Fibroblast of gingiva (primary cell): Measurements from ENCODE around the gene ATP5F1B.
A peak's percentile ranks its signal among the peaks of the same experiment; 100 is the strongest.

Source experiments
- DNase-seq: peaks from one replicate; pipeline ENCODE4 v3.0.0-alpha.2; 2011; ENCODE audit warnings: low read depth

The ATP5F1B gene

GRCh38 chr12:56645201-56645716 is 525 bp downstream of the ATP5F1B start:
- DNase-seq, result no peak

- no peak for DNase-seq
Observed at GRCh38 chr12:56644654-56645053, 1.1 kb downstream of the ATP5F1B start.

GRCh38 chr12:56641219-56641618 is 4.6 kb downstream of the ATP5F1B start:
- DNase-seq, result no peak

- DNase-seq, result no peak
Observed at GRCh38 chr12:56637621-56638020, 8.2 kb downstream of the ATP5F1B start.

- DNase-seq, result peak; percentile 100
Observed at GRCh38 chr12:56636675-56637540, 8.9 kb downstream of the ATP5F1B start.

- DNase-seq, result peak; percentile 86
Observed at GRCh38 chr12:56635806-56636674, 9.7 kb downstream of the ATP5F1B start.

DNA sequence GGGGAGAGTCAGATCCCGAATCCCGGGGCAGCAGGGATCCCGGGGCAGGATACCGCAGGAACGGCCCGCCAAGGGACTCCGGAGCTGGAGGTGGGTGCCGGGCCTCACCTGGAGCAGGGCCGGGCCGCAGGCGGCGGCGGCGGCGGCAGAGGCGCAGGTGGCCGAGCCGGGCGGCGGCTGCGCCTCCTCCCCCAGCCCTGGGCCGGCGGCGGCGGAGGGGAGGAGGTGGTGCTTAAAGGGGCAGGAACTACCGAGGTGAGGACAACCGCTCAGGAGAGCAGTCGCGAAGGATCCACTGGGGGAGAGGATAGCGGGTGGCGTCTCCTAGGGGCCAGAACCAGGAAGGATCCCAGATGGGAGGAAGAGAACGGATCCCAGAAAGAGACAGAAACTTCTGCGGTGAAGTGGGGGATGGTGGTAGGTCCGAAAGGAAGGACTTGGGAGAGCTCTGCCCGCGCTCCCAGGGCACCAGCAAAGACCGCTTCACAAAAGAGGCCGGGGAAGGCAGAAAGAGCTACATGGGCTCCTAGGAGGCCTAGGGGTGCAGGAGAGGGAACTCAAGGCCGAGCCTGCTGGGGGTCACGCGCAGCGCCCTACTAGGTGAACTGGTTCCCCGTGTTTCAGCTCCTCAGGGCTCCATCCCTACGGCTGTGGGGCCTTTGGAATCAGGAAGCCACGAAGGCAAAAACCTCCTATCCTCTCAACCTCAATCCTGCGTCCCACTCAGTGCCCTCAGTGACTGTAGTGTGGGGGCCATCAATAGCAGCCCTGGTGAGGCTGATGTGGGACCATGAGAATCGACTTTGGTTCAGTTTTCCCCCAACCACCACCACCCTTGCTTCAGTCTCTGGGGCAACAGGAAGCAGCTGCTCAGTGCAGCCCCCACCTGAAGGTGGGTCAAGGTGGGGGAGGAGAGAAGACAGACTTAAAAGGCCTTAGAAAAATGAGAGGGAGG is 10.7 kb downstream of the ATP5F1B start:
- peak; percentile 74 for DNase-seq

GRCh38 chr12:56634242-56634836 is 11.4 kb downstream of the ATP5F1B start:
- DNase-seq, result no peak

- DNase-seq, result no peak
Observed at GRCh38 chr12:56633468-56634241, 12.1 kb downstream of the ATP5F1B start.

GRCh38 chr12:56632701-56633467 is 12.9 kb downstream of the ATP5F1B start:
- DNase-seq, result no peak

DNA sequence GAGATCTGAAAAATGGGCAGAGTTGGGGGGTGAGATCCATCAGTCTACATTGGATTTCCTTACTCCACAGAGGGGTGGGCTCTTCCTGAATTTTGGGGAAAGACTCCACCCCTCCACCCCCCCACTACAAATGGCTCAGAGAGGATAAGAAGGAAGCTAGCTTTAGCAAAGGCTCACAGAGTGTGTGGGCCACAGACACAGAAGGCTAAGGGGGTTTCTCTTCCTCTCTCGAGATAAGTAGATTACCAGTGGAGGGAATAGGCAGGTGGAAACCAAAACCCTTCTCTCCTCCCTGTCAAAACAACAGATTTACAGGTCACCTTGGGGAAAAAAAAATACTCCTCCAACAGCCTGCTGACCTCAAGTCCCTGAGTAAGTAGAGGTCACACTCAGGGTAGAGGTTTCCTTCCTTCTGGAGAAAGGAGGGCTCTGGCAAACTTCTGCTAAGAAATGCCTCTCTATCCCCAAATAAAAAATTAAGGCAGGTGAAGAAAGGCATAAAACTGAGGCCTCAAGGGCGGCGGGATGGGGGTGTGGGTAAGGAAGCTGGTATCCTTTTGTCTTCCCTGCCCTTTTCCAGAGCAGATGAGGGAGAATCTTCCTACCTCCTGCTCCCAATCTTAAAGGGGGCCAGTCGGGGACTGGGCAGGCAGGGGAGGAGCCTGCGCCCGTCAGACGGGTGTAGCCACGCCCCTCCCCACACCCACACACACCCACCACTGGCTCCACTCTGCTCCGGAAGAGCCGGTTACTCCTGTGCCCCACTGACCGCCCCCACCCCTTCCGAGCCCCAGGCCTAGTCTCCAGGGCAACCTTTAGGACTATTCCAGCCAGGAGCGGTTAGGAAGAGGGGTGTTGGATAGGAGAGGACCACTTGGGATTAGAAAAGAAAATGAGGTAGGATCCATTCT is 13.7 kb downstream of the ATP5F1B start:
- DNase-seq, result peak; percentile 38

GRCh38 chr12:56630180-56630632 is 15.6 kb downstream of the ATP5F1B start, which contains the start of gene BAZ2A:
Gene BAZ2A (minus strand): TSS chr12:56630326. CDS start chr12:56617530, 12,796 bp downstream.
- peak; percentile 75 for DNase-seq

DNA sequence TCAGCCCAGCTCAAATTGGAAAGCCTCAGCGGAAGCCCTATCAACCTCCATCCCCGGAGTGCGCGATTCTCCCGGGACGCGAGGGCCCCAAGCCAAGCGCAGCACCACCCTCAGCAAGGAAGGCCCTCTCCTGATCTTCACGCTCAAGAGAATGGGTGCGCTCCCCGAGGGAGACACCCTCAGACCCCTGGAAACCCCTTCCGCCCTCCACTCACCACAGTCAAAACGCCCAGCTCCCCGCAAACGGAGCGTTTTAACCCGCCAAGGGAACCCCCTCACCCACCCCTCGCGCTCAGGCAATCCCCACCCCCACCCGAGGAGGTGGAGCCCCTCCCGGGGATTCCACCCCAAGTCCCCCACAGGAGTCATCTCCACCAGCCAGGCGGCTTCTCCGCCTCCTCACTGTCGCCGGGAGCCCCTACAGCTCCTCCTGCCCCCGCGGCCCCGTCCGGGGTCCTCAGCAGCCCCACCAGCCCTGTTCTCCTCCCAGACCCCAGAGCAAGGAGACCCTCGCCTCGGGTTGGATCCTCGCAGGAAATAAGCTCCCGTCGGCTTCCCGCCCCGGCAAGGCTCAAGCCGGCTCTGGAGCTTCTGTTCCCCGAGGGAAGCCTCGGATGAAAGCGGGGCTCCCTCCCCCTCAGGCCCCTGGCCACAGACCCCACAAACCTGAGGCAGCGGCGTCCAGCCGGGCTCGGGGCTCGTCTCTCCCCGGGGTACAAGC is 16.2 kb downstream of the ATP5F1B start:
- DNase-seq, result no peak

- DNase-seq, result peak; percentile 89
Observed at GRCh38 chr12:56628671-56629458, 16.9 kb downstream of the ATP5F1B start.

GRCh38 chr12:56626701-56627100 is 19.1 kb downstream of the ATP5F1B start:
- DNase-seq, result no peak

DNA sequence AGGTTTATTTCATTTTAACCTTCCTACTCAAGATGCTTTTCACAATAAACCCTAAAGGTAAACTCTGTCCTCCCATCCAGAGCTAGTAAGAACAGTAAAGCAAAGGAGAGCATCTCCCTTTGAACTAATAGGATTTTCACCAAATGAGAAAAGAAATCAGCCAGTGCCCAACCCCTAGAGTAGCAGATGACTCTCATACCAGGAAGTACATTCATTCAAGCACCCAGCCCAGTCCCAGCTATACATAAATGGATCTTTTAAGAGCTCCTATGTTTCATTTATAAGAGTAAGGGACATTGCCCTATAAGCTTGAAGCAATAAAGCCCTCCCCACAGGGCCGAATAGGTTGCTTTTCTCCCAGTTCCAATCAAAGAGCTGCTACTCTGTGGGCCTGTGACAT is 23.2 kb downstream of the ATP5F1B start:
- DNase-seq, result no peak

GRCh38 chr12:56616925-56617324 is 28.9 kb downstream of the ATP5F1B start:
- no peak for DNase-seq
